ENCODE measurements around the gene CEP85. TPM values are rescaled to one million over a fixed set of nuclear protein-coding genes. Genes with fewer than 3 reads are reported as not detected.

The CEP85 gene
- total RNA-seq, 1 donor from 2014 or later = 10.2 TPM

DNA sequence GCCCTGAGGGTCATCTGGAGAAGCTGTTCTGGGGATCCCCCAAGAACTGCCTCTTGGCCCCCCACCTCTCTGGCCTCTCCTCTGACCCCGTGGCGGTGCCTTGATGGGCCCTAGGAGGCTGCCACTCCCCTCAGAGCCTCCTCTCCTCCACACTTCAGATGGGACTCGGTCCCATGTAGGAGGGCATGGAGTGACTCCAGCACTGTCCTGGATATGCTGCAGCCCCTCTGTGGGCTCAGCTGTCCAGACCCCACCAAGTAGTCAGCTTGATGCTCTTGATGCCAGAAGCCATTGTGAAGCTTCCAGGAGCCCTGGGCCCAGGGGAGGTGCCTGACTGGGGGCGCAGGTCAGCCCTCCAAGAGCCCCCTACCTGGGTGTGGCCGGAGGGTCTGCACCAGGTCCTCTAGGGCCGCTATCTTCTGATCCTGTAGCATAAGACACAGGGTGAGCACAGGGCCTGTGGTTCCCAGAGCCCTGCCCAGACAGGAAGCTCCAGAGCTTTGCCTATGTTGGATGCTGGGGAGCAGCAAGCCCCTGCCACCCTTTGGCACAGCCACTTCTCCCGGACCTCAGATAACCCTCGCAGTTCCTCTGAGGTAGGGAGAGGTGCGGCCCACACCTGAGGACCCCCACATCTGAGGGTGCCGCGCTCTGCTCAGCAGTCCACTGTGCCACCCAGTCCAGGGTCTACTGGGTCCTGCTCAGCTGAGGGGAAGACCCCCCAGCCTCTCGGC is 63.2 kb downstream of the CEP85 start:
- no peak for TF ChIP-seq CTCF (IDR thresholded peaks at IDR 0.05)
- peaks cover 14% of the 10 kb centered on the region for H3K36me3 ChIP-seq
- H3K9me3 ChIP-seq = no peaks in the 10 kb centered on the region
- DNase-seq (no peak), ATAC-seq (no peak)
- no peak overlapping the region for H3K4me3 ChIP-seq
- no peak overlapping the region for H3K27ac ChIP-seq
- H3K27me3 ChIP-seq (ENCODE audit: low read depth) = no peaks in the 10 kb centered on the region
- intact Hi-C loops (cut with DNase I) = no loop called here
- H3K4me1 ChIP-seq = peaks cover 4% of the 10 kb centered on the region

- DNase-seq = no peak
- TF ChIP-seq CTCF (IDR thresholded peaks at IDR 0.05) = no peak
- Histone ChIP-seq H3K27me3 (ENCODE audit: low read depth) (no peaks in the 10 kb centered on the region), H3K36me3 (peaks cover 14% of the 10 kb centered on the region), H3K27ac (no peak overlapping the region), H3K4me1 (peaks cover 4% of the 10 kb centered on the region), H3K9me3 (no peaks in the 10 kb centered on the region), H3K4me3 (no peak overlapping the region)
- intact Hi-C loops (cut with DNase I) = no loop called here
- no peak for ATAC-seq
Measured at GRCh38 chr1:26297791-26298124, 63.8 kb downstream of the CEP85 start.

DNA sequence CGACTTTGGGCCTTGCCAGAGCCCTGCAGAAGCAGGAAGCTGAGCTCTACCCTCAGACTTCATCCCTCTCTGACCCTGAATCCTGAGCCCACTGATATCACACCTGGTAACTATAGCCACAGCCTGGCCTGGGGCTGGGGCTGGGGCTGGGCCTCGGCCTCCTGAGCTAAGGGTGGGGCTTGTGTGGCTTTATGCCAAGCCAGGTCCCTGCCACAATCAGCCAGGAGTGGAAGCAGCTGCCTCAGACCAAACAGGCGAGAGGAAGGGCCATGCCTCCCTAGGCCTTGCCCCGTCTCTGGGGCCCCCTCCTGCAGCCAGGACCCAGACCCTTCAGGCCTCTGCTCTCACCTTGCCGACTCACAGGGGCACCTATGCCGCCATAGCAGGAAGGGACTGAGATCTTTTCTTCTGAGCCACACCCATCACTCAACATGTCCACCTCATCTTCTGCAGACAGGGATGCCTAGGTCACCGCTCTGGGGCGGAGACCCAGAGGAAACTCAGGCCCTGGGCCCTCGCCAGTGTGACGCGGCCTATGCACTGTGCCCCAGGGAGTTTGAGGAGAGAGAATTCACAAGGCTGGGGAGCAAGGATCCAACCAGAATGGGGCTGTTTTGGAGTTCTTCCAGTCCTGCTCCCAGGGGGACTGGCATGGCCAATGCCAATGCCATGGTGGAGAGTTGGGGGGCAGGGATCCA is 66.7 kb downstream of the CEP85 start:
- ATAC-seq (no peak), DNase-seq (no peak)
- Histone ChIP-seq H3K27ac (no peak overlapping the region), H3K9me3 (no peaks in the 10 kb centered on the region), H3K4me3 (no peak overlapping the region), H3K4me1 (peaks cover 13% of the 10 kb centered on the region), H3K36me3 (peaks cover 11% of the 10 kb centered on the region), H3K27me3 (ENCODE audit: low read depth) (no peaks in the 10 kb centered on the region)
- TF ChIP-seq CTCF (IDR thresholded peaks at IDR 0.05) = no peak
- intact Hi-C loops (cut with DNase I) = no loop called here

DNA sequence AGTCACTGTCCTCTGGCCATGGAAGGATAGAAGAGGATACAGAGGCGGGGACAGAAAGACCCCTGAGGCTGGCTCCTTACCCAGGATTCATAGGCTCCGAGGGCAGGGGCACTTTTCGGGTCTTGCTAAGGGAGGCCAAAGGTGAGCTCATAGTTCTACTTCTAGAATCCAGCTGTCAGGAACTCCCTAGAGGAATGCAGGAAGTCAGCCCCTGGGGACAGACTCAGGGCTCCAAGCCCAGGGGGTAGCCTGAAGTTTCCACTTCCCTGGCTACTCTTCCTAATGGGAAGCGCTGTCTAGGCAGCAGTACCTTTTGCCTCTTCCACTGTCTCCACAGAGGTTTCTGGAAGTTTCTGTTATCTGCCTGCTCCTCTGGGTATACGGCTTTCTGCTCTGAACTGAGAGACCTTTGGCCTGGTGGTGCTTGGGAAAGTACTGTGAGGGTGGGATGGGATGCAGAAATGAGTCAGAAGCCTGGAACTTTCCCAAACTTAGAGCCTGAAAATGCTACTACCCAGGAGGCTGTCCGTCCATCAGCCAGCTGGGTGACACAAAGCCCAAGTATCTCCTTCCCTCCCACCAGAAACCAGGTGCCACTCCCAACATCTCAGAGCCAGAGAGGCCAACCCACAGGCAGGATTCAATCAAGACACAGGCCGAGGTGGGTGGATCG is 68.9 kb downstream of the CEP85 start:
- H3K27ac ChIP-seq = no peak overlapping the region
- no peak for TF ChIP-seq CTCF (IDR thresholded peaks at IDR 0.05)
- intact Hi-C loops (cut with DNase I) = no loop called here
- H3K4me3 ChIP-seq = no peak overlapping the region
- H3K4me1 ChIP-seq = peaks cover 29% of the 10 kb centered on the region
- no peaks in the 10 kb centered on the region for H3K36me3 ChIP-seq
- no peaks in the 10 kb centered on the region for H3K27me3 ChIP-seq (ENCODE audit: low read depth)
- H3K9me3 ChIP-seq = no peaks in the 10 kb centered on the region
- ATAC-seq = no peak
- DNase-seq = no peak

GRCh38 chr1:26305667-26306289 is 71.8 kb downstream of the CEP85 start:
- no peak for TF ChIP-seq CTCF (IDR thresholded peaks at IDR 0.05)
- peak overlapping the region; percentile 80 for H3K27ac ChIP-seq
- peak; percentile 1 to 6 for ATAC-seq
- no peak for DNase-seq
- intact Hi-C loops (cut with DNase I) = no loop called here
- H3K36me3 ChIP-seq = no peaks in the 10 kb centered on the region
- H3K27me3 ChIP-seq (ENCODE audit: low read depth) = no peaks in the 10 kb centered on the region
- peak overlapping the region; percentile 80 for H3K4me3 ChIP-seq
- no peaks in the 10 kb centered on the region for H3K9me3 ChIP-seq
- peaks cover 26% of the 10 kb centered on the region for H3K4me1 ChIP-seq

Data from lower lobe of right lung (tissue), 2 donors.